GM23248 (cell line): Measurements from ENCODE around the gene PIH1D1. TPM values are rescaled to one million over a fixed set of nuclear protein-coding genes. Genes with fewer than 3 reads are reported as not detected.
A peak's percentile ranks its signal among the peaks of the same experiment; 100 is the strongest.

Source experiments
- DNase-seq: peaks from one replicate; pipeline ENCODE4 v3.0.0-alpha.2; 2015
- H2AFZ ChIP-seq: fragments of 200-600 bp; sonication (generic); 2 replicates; pipeline ENCODE4 v1.6.1; 2016; ENCODE audit warnings: antibody characterized with exemption
- H3F3A ChIP-seq: fragments of 200-600 bp; sonication (generic); 2 replicates; pipeline ENCODE4 v1.6.1; 2016; ENCODE audit warnings: mild to moderate bottlenecking, antibody characterized with exemption, mixed run types; ENCODE audit not compliant: insufficient read depth
- H3K27ac ChIP-seq: fragments of 200-600 bp; sonication (generic); 2 replicates; pipeline ENCODE4 v1.5.1; 2016; ENCODE audit warnings: mild to moderate bottlenecking
- H3K27me3 ChIP-seq: fragments of 200-600 bp; sonication (generic); replicated peaks from 2 replicates; pipeline ENCODE4 v1.6.1; 2016; ENCODE audit warnings: mild to moderate bottlenecking; ENCODE audit not compliant: insufficient read depth
- H3K36me3 ChIP-seq: fragments of 200-600 bp; sonication (generic); 2 replicates; pipeline ENCODE4 v1.6.1; 2016; ENCODE audit warnings: low read depth, mild to moderate bottlenecking
- H3K4me1 ChIP-seq: fragments of 200-600 bp; sonication (generic); 2 replicates; pipeline ENCODE4 v1.6.1; 2016; ENCODE audit warnings: mild to moderate bottlenecking; ENCODE audit not compliant: insufficient read depth
- H3K4me2 ChIP-seq: fragments of 200-600 bp; sonication (generic); one replicate; pipeline ENCODE4 v1.6.1; 2016; ENCODE audit warnings: mild to moderate bottlenecking; ENCODE audit not compliant: unreplicated experiment
- H3K4me3 ChIP-seq: fragments of 200-600 bp; sonication (generic); 2 replicates; pipeline ENCODE4 v1.5.1; 2016; ENCODE audit warnings: mild to moderate bottlenecking
- H3K79me2 ChIP-seq: fragments of 200-600 bp; sonication (generic); 2 replicates; pipeline ENCODE4 v1.6.1; 2016; ENCODE audit warnings: mild to moderate bottlenecking; ENCODE audit not compliant: insufficient read depth
- H3K9ac ChIP-seq: fragments of 200-600 bp; sonication (generic); 2 replicates; pipeline ENCODE4 v1.6.1; 2016; ENCODE audit warnings: mild to moderate bottlenecking
- H3K9me2 ChIP-seq: fragments of 200-600 bp; sonication (generic); 2 replicates; pipeline ENCODE4 v1.6.1; 2016; ENCODE audit warnings: mixed run types, mild to moderate bottlenecking, moderate library complexity; ENCODE audit not compliant: insufficient read depth
- H3K9me3 ChIP-seq: fragments of 200-600 bp; sonication (generic); one replicate; pipeline ENCODE4 v1.6.1; 2017; ENCODE audit warnings: low read depth
- H4K20me1 ChIP-seq: fragments of 200-600 bp; sonication (generic); 2 replicates; pipeline ENCODE4 v1.6.0; 2016; ENCODE audit not compliant: insufficient read depth
- EZH2 ChIP-seq: fragments of 200-600 bp; sonication (generic); IDR thresholded peaks from 2 replicates; pipeline ENCODE4 v1.6.1; 2018; ENCODE audit warnings: antibody characterized with exemption, mild to moderate bottlenecking; ENCODE audit not compliant: insufficient read depth, poor library complexity, severe bottlenecking
- EZH2phosphoT487 ChIP-seq: fragments of 200-600 bp; sonication (generic); IDR thresholded peaks from 2 replicates; pipeline ENCODE4 v1.6.1; 2018; ENCODE audit warnings: antibody characterized with exemption, moderate library complexity, mild to moderate bottlenecking, low read depth; ENCODE audit not compliant: insufficient read depth
- WGBS, 2 experiments: methylation state at CpG; one replicate each; pipeline ENCODE4 v1.1.6; 2015 to 2017; ENCODE audit warnings: low lambda C conversion rate in 2 of 2, low coverage in 1 of 2; ENCODE audit errors: missing lambda C conversion rate in 2 of 2; 5-methylcytosine and 5-hydroxymethylcytosine counted together
- in situ Hi-C: fragments of 300-500 bp; cut with MboI; formaldehyde crosslinking; loops from 2 replicates; pipeline ENCODE4 v1.15.0; 2020
- polyA plus RNA-seq: library from polyadenylated mRNA; unstranded; fragments of >200 nt; fragmentation: Nextera tagmentation; extraction: Ambion mirVana; gene quantifications from 2 replicates; pipeline ENCODE4 v1.2.1, GENCODE V29; 2016
- total RNA-seq: library from RNA; depleted of rRNA; stranded (reverse); fragments of >200 nt; shearing (Covaris generic); gene quantifications from 2 replicates; pipeline ENCODE4 v1.2.3, GENCODE V29; 2014

Gene PIH1D1
- total and polyA plus RNA-seq, 2 experiments from 2014 or later: 73.5 to 90.2 TPM

DNA sequence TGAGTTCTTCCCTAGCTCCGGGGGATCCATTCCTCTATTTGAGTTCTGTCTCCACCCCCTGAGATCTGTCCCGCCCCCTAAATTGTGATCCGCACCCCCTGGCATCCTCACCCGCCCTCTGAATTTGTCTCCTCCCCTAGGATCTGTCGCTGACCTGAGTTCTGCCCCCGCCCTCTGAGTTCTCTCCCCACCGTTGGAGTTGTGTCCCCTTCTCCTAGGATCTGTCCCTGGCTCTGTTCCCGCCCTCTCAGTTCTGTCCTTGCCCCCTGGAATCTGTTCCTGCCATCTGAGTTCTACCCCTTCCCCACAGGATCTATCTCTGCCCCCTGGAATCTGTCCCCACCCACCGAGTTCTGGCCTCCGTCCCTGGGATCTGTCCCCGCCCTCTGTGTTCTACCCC is 9.3 kb downstream of the PIH1D1 start:
- H3K9me2 ChIP-seq: no peaks in the 10 kb centered on the region
- H3K79me2 ChIP-seq: no peaks in the 10 kb centered on the region
- peak overlapping the region; percentile 91 for H2AFZ ChIP-seq
- in situ Hi-C loops: no loop called here
- peak; percentile 36 for DNase-seq
- no peak for TF ChIP-seq EZH2phosphoT487
- no peak for TF ChIP-seq EZH2
- no peak overlapping the region for H3K9ac ChIP-seq
- H3K27me3 ChIP-seq: peaks cover 28% of the 10 kb centered on the region
- H3F3A ChIP-seq: peaks cover 13% of the 10 kb centered on the region
- 3 to 12% methylated on average over 7 to 11 of the region's 11 CpGs for WGBS, 2 experiments
- H3K4me1 ChIP-seq: no peaks in the 10 kb centered on the region
- peak overlapping the region; percentile 37 for H3K4me2 ChIP-seq
- H3K4me3 ChIP-seq: peak overlapping the region; percentile 82; the same call in 1 of the 2 replicates
- H3K27ac ChIP-seq: no peak overlapping the region
- H3K9me3 ChIP-seq: no peaks in the 10 kb centered on the region
- no peaks in the 10 kb centered on the region for H3K36me3 ChIP-seq
- no peaks in the 10 kb centered on the region for H4K20me1 ChIP-seq

- Histone ChIP-seq H2AFZ (peak overlapping the region; percentile 91), H3K27me3 (peaks cover 29% of the 10 kb centered on the region), H3K36me3 (no peaks in the 10 kb centered on the region), H3K9me3 (no peaks in the 10 kb centered on the region), H3K9ac (no peak overlapping the region), H4K20me1 (no peaks in the 10 kb centered on the region), H3K27ac (no peak overlapping the region), H3F3A (peaks cover 13% of the 10 kb centered on the region), H3K4me2 (peak overlapping the region; percentile 37), H3K79me2 (no peaks in the 10 kb centered on the region), H3K4me3 (peak overlapping the region; percentile 82; the same call in 1 of the 2 replicates), H3K4me1 (no peaks in the 10 kb centered on the region), H3K9me2 (no peaks in the 10 kb centered on the region)
- in situ Hi-C loops: no loop called here
- TF ChIP-seq EZH2 (no peak), EZH2phosphoT487 (no peak)
- DNase-seq: no peak
- 3 to 7% methylated on average over 11 to 14 of the region's 14 CpGs for WGBS, 2 experiments
These were observed 9.7 kb downstream of the PIH1D1 start for GRCh38 chr19:49441960-49442350.

DNA sequence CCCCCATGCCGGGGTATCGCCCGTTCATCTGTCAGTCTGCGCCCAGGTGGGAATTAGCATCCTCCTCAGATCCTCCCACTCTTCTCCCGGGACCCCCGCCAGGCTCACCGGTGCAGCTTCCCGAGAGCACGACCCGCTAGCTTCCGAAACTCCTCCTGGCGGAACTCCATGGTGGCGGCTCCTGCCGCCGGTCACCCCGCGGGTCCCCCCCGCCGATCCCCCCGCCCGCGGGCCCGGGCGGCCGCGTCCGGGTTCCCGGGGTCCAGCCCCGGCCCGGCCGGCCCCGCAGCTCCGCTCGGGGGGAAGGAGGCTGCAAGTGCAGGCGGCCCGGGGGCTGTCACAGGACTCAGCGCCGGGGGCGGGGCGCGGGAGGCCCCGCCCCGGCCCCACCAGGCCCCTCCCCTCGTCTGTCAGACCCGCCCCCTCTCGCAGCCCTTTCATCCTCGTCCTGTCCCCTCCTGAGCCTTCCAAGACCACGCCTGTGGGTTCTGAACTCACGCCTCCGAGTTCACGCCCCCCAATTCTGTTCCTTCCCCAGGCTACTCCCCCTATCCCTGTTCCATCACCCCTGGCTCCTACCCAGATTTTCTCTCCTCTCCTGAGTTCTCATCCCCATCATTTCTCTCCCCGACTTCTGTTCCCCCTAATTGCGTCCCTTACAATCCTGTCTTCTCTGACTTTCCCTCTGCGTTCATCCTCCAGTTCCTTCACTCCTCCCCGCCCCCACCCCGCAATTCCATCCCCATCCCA is 10.2 kb downstream of the PIH1D1 start, which contains the start of gene SLC17A7:
SLC17A7 (minus strand) TSS at position 318 of the 750 bp plus-strand sequence; CDS start at position 170, 148 bp downstream.
- H3K9ac ChIP-seq: no peak within 1 kb of the TSS
- H3K9me3 ChIP-seq: no peaks in the 10 kb centered on the region
- no peak for TF ChIP-seq EZH2phosphoT487
- no peak for TF ChIP-seq EZH2
- no peaks in the 10 kb centered on the region for H3K36me3 ChIP-seq
- H3K27ac ChIP-seq: no peak within 1 kb of the TSS
- H3K79me2 ChIP-seq: no peaks in the 10 kb centered on the region
- peaks cover 13% of the 10 kb centered on the region for H3F3A ChIP-seq
- H3K4me2 ChIP-seq: peak within 1 kb of the TSS; percentile 37
- H4K20me1 ChIP-seq: no peaks in the 10 kb centered on the region
- peaks cover 35% of the 10 kb centered on the region for H3K27me3 ChIP-seq
- H3K9me2 ChIP-seq: no peaks in the 10 kb centered on the region
- DNase-seq: peak; percentile 45
- in situ Hi-C loops: no loop called here
- peak within 1 kb of the TSS; percentile 91 for H2AFZ ChIP-seq
- no peaks in the 10 kb centered on the region for H3K4me1 ChIP-seq
- WGBS, 2 experiments: 3 to 6% methylated on average over 17 to 27 of the region's 56 CpGs
- H3K4me3 ChIP-seq: peak within 1 kb of the TSS; percentile 82; the same call in 1 of the 2 replicates

GRCh38 chr19:49440439-49441209 is 11.0 kb downstream of the PIH1D1 start:
- H3K4me2 ChIP-seq: no peak overlapping the region

More at GRCh38 chr19:49440439-49441209, 11.0 kb downstream of the PIH1D1 start:
- Histone ChIP-seq H3K9ac (no peak overlapping the region), H3K9me2 (no peaks in the 10 kb centered on the region), H3K4me1 (no peaks in the 10 kb centered on the region), H3K9me3 (no peaks in the 10 kb centered on the region), H3F3A (peaks cover 13% of the 10 kb centered on the region), H3K4me3 (no peak overlapping the region), H4K20me1 (no peaks in the 10 kb centered on the region), H2AFZ (no peak overlapping the region), H3K27me3 (peaks cover 43% of the 10 kb centered on the region), H3K27ac (no peak overlapping the region), H3K79me2 (no peaks in the 10 kb centered on the region), H3K36me3 (no peaks in the 10 kb centered on the region)
- DNase-seq: no peak
- 26 to 31% methylated on average over 18 to 19 of the region's 19 CpGs for WGBS, 2 experiments
- TF ChIP-seq EZH2phosphoT487: 0 out of 2 replicates have a peak, but pooled peaks have one; percentile 5
- TF ChIP-seq EZH2: peak; percentile 91
- in situ Hi-C loops: no loop called here
